ENCODE data around the gene WRNIP1.

WRNIP1 gene

GRCh38 chr6:2819978-2820377, 54.8 kb downstream of the WRNIP1 start:
- TF ChIP-seq TEAD4 (IDR thresholded peaks at IDR 0.05) (no peak), NFIC (IDR thresholded peaks at IDR 0.05) (no peak), EP300 (IDR thresholded peaks at IDR 0.05; ENCODE audit: borderline replicate concordance) (no peak), TAF1 (IDR thresholded peaks at IDR 0.05; ENCODE audit: low read depth) (no peak), CEBPB (IDR thresholded peaks at IDR 0.05) (no peak), TCF12 (IDR thresholded peaks at IDR 0.05; ENCODE audit: low read depth) (no peak), MAX (IDR thresholded peaks at IDR 0.05) (no peak), USF1 (IDR thresholded peaks at IDR 0.05) (no peak)
- TF ChIP-seq, protein P1, sequence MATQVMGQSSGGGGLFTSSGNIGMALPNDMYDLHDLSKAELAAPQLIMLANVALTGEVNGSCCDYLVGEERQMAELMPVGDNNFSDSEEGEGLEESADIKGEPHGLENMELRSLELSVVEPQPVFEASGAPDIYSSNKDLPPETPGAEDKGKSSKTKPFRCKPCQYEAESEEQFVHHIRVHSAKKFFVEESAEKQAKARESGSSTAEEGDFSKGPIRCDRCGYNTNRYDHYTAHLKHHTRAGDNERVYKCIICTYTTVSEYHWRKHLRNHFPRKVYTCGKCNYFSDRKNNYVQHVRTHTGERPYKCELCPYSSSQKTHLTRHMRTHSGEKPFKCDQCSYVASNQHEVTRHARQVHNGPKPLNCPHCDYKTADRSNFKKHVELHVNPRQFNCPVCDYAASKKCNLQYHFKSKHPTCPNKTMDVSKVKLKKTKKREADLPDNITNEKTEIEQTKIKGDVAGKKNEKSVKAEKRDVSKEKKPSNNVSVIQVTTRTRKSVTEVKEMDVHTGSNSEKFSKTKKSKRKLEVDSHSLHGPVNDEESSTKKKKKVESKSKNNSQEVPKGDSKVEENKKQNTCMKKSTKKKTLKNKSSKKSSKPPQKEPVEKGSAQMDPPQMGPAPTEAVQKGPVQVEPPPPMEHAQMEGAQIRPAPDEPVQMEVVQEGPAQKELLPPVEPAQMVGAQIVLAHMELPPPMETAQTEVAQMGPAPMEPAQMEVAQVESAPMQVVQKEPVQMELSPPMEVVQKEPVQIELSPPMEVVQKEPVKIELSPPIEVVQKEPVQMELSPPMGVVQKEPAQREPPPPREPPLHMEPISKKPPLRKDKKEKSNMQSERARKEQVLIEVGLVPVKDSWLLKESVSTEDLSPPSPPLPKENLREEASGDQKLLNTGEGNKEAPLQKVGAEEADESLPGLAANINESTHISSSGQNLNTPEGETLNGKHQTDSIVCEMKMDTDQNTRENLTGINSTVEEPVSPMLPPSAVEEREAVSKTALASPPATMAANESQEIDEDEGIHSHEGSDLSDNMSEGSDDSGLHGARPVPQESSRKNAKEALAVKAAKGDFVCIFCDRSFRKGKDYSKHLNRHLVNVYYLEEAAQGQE (IDR thresholded peaks at IDR 0.05; ENCODE audit: low read depth), result no peak

DNA sequence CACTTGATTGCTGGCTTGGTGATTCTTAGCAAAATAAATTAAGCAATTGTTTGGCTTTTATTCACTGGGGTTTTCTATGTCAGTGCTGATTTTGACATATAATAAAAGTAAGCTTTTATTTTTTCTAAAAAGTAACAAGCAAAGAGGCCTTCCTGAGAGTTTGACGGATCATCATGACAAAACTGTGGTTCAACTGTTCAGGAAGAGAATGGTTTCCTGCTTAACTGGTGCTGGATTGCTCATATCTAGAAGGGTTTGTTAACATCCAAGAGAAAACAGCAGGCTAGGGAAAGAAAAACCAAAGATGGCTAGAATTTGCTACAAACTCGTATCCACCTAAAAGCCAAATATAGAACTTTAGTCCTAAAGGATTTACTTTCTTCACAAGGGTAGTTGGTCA, 55.2 kb downstream of the WRNIP1 start:
- no peak for TF ChIP-seq TEAD4 (IDR thresholded peaks at IDR 0.05)
- no peak for TF ChIP-seq TCF12 (IDR thresholded peaks at IDR 0.05; ENCODE audit: low read depth)
- TF ChIP-seq MAX (IDR thresholded peaks at IDR 0.05), result no peak
- no peak for TF ChIP-seq USF1 (IDR thresholded peaks at IDR 0.05)

GRCh38 chr6:2821554-2821953, 56.4 kb downstream of the WRNIP1 start:
- TF ChIP-seq ZBTB7A (IDR thresholded peaks at IDR 0.05; ENCODE audit: low read depth), result no peak
- no peak for TF ChIP-seq USF1 (IDR thresholded peaks at IDR 0.05)
- no peak for TF ChIP-seq MAX (IDR thresholded peaks at IDR 0.05)
- TF ChIP-seq EGR1 (IDR thresholded peaks at IDR 0.05), result no peak
- TF ChIP-seq YY1 (IDR thresholded peaks at IDR 0.05; ENCODE audit: low read depth), result no peak
- TF ChIP-seq NFIC (IDR thresholded peaks at IDR 0.05), result no peak
- no peak for TF ChIP-seq FOXM1 (IDR thresholded peaks at IDR 0.05; ENCODE audit: borderline replicate concordance, low read depth)
- TF ChIP-seq, protein P1 (IDR thresholded peaks at IDR 0.05; ENCODE audit: low read depth), result no peak
- no peak for TF ChIP-seq TAF1 (IDR thresholded peaks at IDR 0.05; ENCODE audit: low read depth)

- TF ChIP-seq CEBPB (IDR thresholded peaks at IDR 0.05) (no peak), YY1 (IDR thresholded peaks at IDR 0.05; ENCODE audit: low read depth) (no peak)
Measured at GRCh38 chr6:2823104-2823850, 58.1 kb downstream of the WRNIP1 start.

DNA sequence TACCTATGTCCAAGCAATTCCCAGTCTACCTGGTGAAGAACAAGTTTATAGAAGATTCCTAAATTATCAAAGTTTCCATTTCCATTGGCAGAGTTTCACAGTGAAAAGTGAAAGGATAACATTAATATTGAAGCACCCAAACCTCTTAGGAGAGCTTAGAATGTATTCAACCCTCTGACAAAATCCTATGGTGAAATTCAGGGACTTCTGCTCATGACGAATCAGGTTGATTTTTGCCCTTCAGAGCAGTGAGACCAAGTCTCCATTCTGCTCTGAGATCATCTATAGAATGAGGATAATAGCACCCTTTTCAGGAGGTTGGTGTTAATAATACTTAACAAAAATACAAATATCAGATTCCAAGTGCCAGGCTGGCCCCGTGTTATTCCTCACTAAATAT, 60.9 kb downstream of the WRNIP1 start:
- TF ChIP-seq RAD21 (IDR thresholded peaks at IDR 0.05; ENCODE audit: low read depth), result no peak
- no peak for TF ChIP-seq FOXM1 (IDR thresholded peaks at IDR 0.05; ENCODE audit: borderline replicate concordance, low read depth)
- no peak for TF ChIP-seq EP300 (IDR thresholded peaks at IDR 0.05; ENCODE audit: borderline replicate concordance)
- TF ChIP-seq YY1 (IDR thresholded peaks at IDR 0.05; ENCODE audit: low read depth), result no peak
- no peak for TF ChIP-seq USF1 (IDR thresholded peaks at IDR 0.05)
- TF ChIP-seq, protein P1 (IDR thresholded peaks at IDR 0.05; ENCODE audit: low read depth), result no peak
- TF ChIP-seq TEAD4 (IDR thresholded peaks at IDR 0.05), result no peak
- no peak for TF ChIP-seq NFIC (IDR thresholded peaks at IDR 0.05)
- TF ChIP-seq ZBTB7A (IDR thresholded peaks at IDR 0.05; ENCODE audit: low read depth), result no peak
- TF ChIP-seq TAF1 (IDR thresholded peaks at IDR 0.05; ENCODE audit: low read depth), result no peak
- no peak for TF ChIP-seq EGR1 (IDR thresholded peaks at IDR 0.05)
- no peak for TF ChIP-seq TCF12 (IDR thresholded peaks at IDR 0.05; ENCODE audit: low read depth)
- no peak for TF ChIP-seq CEBPB (IDR thresholded peaks at IDR 0.05)
- no peak for TF ChIP-seq CREB1 (IDR thresholded peaks at IDR 0.05; ENCODE audit: low read depth)
- no peak for TF ChIP-seq MAX (IDR thresholded peaks at IDR 0.05)

Measured in Ishikawa (cell line).